GM21619 (cell line): ENCODE data around the gene VANGL2.
"Not testable (repeated sequence)": the region's sequence is repeated elsewhere in the genome, so short reads cannot be mapped to it uniquely, and the experiment has no call there.

Source experiments
- ATAC-seq: cut with Tn5 transposase; IDR thresholded peaks from one replicate; pipeline ENCODE4 v1.9.1; 2021; ENCODE audit not compliant: unreplicated experiment

VANGL2 gene

DNA sequence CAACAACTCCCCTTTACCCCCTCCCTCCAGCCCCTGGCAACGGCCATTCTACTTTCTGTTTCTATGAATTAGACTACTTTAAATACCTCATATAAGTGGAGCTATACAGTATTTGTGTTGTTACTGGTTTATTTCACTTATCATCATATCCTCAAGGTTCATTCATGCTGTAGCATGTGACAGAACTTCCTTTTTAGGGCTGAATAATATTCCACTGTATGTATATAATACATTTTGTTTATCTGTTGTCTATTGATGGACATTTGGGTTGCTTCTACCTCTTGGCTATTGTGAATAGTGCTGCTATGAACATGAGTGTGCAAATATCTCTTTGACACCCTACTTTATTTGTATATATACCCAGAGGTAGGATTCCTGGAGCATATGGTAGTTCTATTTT, 31.3 kb upstream of the VANGL2 start:
- ATAC-seq: no peak

DNA sequence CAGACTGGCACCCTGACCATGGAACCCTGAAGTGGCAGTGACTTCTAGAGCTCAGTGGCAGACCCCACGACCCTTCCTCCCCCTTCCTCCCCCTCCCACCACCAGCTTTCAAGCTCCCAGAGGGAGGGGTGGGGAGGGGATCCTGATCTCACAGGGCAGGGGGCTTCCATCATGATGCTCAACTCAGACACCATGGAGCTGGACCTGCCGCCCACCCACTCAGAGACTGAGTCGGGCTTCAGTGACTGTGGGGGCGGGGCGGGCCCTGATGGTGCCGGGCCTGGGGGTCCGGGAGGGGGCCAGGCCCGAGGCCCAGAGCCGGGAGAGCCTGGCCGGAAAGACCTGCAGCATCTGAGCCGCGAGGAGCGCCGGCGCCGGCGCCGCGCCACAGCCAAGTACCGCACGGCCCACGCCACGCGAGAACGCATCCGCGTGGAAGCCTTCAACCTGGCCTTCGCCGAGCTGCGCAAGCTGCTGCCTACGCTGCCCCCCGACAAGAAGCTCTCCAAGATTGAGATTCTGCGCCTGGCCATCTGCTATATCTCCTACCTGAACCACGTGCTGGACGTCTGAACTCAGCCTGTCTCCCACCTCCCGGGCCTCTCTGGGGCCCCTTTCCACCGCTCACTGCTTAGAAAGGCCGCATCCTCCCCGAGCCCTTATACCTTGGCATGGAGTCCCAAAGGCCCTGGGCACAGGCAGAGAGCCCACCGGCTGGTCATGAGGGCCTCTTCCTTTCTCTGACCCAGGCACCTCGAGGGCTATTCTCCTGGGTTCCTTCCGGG, 29.6 kb upstream of the VANGL2 start:
- no peak for ATAC-seq

DNA sequence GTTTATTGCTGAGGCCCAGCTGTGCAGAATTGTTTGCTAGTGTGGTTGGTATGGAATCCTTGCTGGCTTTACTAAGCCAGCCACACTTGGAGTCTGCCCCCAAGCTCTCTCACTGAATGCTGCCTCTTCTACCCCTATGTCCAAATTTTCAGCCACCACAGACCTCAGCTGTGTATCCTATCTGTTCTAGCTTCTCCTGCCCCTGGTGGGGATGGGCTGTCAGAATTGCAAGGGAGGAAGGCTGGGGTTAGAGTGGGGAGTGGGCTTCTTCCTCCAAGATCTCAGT, 29.1 kb upstream of the VANGL2 start:
- no peak for ATAC-seq

DNA sequence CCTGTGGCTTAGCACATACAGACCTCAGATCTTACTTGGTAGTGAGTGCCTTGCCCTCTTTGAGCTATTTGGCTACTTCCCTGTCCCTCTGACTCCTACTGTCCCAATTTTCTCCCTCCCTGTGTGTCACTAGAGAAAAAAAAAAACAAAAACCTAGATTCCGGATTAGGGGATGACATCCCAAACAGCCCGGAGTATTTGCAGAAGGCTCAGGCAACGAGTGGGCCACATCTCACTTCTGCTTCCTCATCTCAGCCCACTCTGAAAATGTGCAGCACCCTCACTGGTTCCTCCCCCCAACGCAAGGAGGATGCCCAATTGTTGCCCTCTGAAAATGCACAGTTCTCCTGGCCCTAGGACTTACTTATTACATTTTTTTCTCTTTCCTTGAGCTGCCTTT, 28.6 kb upstream of the VANGL2 start:
- no peak for ATAC-seq

DNA sequence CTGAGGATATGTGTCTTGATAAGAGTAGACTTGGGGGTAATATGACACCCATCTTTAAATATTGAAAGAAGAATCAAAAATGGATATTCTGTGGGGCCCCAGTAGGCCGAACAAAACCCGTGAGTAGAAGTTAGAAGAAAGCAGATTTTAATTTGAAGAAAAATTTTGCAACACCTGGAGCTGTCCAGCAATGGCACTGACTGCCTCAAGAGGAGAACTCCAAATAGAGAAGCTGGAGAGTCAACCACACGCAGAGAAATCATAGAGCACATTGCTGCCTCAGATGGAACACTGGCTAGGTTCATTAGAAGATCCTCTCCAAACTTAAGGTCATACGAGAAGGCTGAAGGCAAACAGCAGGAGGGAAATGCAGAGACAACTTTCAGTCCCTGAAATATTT, 26.7 kb upstream of the VANGL2 start:
- ATAC-seq: no peak

DNA sequence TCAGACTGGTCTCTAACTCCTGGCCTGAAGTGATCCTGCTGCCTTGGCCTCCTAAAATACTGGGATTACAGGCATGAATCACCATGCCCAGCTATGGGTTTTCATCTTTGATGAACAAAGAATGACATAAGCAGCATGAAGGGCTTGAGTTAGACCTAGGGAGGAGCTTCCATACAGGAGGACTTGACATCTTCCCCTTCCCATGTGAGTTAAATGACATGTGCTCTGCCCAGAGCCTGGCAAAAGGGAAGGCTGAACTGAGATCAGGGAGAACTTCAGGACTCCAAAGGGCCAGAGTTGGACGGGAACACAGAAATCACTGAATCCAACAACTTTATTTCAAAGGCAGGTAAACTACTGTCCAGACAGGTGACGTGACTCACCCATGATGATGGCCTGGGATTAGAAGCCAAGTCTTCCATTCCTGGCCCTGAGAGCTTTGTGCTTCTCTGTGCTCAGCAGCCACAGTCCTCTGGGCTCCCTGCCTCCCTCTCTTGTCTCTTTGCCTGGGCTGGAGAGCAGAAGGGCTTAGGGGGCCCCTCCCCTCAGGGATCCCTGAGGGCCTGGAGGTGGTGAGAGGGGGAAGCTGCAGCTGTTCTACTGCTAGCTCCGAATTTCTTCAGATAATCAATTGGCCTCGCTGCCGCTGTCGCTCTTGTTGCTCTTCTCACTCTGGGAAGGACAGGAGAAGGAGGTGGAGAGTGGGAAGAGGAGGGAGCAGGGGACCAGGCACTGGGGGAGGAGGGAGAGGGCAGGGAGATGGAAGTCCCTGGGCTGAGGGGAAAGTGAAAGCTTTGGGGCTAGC, 25.9 kb upstream of the VANGL2 start:
- no peak for ATAC-seq

DNA sequence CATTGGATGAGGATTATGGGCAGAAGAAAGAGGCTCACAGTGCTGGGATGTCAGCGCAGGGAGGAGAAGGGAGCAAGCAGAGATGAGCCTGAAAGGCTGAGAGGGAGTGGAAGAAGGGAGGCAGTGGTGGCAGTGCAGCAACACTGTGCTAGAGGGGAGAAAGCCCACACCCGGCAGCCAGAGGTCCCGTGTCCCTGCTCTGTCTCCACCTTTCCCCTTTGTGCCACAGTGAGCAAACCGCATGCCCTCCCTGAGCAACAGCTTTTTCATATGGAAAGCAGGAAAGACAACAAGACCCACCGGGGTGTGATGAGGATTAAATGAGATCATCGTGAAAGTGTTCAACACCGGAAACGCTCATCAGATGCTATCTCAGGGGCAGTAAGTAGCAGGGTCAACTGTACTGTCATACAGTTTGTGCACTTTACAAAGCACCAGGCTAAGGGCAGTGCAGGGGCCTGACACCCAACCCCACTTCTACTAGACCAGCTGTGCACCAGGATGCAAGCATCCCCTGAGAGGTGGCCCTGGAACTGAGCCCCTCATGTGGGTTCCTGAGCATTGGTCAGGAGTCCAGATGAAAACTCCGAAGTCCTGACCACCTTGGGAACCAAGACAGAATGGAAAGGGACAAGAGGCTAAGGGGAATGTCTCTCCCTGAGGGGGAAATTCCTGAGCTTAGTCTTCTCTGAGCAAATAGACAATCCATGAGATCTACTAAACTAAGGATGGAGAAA, 24.4 kb upstream of the VANGL2 start:
- no peak for ATAC-seq

DNA sequence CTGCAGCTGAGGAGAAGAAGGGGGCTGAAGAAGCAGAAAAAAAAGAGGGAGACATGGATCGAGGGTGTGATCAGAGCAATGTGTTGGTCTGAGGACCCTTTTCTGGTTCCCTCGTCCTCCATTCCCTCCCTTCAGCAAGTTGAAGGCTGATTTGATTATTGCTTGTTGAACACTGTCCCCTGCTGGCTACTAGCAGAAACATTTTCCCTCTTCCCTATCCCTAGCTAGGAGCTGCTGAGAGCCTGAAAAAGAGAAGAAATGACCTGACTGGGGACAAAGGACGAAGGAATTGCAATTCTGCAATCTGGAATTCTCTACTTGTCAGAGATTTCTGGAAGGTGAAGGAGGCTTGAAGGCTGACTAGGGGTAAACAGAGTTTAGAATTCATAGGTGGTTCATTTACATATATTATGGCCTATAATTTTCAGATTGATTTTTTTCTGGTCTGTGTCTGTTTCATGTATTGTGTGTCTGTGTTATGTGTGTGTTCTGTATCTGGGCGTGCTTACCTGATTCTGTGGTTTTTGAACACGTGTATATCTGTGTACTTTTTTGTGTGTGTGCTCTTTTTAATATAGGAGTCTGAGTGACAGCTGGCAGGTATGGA, 23.7 kb upstream of the VANGL2 start:
- ATAC-seq: no peak

DNA sequence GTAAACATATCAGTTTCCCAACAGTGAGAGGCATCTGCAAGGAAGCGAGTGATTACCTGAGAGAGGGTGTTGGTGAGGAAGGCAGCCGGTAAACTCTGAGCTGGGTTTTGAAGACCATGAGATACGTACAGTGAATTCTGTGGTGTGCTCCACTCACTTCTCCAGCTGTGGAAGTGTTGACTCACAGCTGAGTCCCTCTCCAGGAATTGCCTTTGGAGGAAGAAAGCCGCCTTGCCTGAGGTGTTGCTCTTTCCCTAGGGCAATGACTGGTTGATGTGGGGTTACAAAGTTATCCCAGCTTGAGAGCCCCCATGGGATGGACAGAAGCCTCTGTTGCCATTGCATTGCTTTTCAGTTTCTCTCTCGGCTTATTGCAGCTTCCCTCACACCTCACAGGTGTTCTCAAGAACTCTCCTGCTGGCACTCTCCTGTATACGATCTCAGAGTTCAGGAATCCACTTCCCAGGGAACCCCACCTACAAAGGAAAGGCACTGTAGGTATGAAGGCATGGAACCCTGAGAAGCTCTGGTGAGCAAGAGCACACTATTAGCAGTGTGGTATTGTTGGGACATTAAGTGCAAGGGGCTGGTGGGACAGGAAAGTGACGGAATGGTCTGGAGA, 22.7 kb upstream of the VANGL2 start:
- ATAC-seq: no peak

DNA sequence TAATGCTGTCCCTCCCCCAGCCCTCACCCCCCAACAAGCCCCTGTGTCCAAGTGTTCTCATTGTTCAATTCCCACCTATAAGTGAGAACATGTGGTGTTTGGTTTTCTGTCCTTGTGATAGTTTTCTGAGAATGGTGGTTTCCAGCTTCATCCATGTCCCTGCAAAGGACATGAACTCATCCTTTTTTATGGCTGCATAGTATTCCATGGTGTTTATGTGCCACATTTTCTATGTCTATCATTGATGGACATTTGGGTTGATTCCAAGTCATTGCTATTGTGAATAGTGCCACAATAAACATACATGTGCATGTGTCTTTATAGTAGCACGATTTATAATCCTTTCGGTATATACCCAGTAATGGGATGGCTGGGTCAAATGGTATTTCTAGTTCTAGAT, 15.6 kb upstream of the VANGL2 start:
- not testable (repeated sequence) for ATAC-seq

DNA sequence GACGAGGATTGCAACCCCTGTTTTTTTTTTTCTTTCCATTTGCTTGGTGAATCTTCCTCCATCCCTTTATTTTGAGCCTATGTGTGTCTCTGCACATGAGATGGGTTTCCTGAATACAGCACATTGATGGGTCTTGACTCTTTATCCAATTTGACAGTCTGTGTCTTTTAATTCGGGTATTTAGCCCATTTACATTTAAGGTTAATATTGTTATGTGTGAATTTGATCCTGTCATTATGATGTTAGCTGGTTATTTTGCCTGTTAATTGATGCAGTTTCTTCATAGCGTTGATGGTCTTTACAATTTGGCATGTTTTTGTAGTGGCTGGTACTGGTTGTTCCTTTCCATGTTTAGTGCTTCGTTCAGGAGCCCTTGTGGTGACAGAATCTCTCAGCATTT, 12.0 kb upstream of the VANGL2 start:
- not testable (repeated sequence) for ATAC-seq

DNA sequence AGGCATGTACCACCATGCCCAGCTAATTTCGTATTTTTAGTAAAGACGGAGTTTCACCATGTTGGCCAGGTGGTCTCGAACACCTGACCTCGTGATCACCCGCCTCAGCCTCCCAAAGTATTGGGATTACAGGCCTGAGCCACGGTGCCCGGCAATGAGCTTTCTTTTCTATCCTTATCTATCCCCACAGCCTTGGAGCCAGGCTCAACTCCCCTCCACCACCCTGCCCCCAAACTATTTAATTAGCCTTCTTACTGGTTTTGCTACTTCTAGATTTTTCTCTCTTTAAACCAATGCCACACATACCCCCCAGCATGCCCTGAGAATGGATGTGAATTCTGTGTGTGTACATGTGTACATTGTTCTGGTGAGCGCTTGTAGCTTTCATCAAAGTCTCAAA, 5.7 kb upstream of the VANGL2 start:
- no peak for ATAC-seq

DNA sequence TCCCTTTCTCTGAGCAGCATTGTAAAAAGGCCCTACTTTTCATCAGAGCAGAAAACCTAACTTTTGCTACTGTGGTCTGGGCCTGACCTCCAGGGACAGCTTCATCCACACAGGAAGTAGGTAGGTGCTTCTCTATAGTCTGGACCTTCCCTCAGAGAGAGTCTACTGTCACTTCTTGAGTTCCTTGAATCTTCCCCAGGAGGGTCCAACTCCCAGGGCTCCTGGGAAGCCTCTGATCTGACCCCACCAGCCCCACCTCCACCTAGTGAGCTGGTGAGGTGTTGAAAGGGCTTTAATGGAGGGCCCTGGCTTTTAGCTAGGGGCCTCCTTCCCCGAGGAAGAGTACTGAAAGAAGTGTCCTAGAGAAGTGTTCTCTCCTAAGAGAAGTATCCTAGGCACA, 2.7 kb upstream of the VANGL2 start:
- no peak for ATAC-seq

DNA sequence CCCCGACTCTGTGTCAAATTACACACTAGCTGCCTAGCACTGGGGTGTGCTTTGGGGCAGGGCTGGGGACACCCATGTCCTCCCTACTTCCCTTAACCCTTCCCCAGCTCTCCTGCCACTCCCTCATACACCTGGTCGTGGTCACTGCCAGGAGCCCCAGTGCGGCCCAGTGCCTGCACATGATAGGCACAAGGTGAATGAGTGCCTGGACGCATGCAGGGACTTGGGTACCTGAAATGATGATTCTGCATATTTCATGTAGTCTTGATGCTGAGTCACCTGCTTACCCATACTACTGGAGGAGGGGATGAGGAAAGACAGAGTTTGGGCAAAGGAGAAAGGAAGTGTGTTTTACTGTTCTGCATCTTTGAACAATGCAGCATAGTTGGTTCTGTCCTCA, 1.5 kb upstream of the VANGL2 start:
- no peak for ATAC-seq

DNA sequence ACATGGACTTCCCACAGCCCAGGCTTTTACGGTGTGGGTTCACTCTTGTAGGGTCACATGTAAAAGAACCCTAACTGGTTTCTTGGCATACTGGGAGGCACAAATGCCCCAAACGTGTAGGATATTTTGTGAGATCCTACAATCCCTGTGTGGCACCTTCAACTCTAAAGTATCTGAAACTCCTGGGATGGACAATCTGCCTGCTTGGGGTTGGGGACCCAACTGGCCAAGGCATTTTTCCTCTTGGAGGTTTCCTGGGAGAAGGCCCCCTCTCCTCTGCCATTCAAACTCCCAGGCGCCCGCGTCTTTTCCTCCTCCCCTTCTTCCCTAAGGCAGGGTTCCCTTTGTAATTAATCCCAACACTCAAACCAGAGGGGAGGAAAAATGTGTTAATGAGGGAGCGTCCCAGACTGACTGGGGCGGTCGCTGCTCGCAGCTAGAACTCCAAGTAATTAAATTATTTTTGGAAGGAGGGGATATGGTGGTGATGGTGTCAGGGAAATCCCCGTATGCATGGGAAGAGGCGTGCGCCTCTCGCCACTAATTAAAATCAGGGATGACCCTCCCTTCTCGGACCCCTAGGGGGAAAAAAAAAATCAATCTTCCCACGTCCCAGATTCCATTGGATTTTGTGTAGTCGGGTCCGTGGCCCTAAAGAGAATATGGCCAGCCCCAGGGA, 681 bp upstream of the VANGL2 start:
- ATAC-seq: no peak

DNA sequence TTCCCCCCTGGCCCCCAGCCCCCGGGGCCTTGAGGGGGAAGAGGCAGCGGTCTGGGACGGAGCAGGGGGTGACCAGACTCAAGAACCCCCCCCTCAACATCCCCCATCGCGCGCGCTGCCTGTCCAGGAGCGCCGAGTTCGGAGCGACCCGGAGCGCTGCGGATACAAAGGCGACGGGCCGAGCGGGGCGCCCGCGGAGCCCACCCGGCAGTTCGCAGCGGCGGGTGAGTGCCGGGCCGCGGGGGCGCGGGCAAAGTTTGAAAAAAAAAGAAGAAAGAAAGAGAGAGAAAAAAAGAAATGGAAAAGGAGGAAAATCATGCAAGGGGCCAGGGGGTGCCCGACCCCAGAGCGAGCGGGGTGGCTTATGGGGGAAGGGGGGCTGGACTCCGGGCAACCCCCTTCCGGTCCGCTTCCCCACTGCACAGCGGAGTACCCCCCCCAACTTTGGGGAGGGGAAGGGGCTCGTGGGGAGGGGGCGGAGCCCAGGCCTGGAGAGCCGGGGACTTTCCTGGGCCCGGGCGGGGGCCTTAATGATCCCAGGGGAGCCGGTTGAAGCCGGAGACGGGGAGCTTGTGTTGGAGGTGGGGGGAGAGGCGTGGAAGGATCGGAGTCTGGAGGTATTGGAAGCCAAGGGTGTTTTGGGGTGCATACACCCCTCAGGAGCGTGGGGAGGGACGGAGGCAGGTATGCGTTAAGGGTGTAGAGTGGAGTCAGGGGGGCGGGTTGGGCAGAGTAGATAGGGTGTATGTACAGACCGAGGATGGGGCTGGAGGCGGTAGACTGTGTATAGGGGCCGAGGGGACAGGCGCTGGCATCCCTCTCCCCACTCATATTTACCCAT, 502 bp downstream of the VANGL2 start:
- ATAC-seq: no peak

DNA sequence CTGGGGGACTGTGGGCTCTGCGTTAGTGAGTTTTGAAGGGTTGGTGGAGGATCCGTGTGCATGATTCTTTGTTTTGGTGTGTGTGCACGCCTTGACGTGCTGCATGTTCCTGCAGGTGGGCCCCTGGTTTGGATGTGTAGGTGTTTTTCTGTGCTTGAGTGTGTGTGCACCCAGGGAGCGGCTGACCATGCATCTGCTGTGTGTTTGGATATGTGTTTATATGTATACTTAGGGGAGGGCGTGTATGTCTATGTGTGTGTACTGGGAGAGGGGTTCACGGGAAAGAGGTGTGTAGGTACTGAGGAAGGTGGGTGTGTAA, 1.1 kb downstream of the VANGL2 start:
- no peak for ATAC-seq

DNA sequence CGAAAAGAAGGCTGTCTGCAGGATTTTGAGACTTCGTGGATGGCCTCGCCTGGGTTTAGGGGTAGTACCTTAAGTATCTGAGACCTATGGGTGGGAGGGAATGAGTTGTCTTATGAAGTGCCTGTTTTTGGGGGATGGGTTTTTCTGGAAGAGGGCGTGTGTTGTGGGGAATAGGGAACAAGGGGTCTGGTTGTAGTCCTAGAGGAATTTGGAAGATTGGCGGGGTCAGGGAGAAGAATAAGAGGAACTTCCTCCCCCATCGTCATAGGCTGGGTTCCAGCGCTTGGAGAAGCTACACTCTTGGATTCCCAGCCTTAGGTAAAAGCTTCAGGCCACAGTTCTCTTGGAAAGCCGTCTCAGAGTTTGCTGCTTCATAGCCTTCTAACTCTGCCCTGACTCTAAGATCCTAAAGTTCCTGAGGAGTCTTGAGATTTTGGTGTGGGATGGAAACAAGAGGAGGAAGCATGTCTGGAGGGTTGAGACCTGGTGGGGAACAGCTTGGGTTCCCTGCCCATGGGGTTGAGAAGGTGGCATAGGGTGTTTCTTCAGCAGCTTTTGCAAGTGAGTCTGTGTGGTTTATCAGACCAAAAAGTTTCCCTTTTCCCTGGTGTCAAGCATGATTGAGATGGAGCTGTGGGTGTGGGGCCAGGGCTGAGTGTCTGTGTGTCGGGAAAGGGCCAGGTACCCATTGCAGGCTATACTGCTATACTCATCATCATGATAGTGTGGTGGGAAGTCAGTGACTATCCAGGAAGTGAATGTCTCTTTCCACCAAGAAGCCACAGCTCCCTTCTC, 1.8 kb downstream of the VANGL2 start:
- no peak for ATAC-seq

DNA sequence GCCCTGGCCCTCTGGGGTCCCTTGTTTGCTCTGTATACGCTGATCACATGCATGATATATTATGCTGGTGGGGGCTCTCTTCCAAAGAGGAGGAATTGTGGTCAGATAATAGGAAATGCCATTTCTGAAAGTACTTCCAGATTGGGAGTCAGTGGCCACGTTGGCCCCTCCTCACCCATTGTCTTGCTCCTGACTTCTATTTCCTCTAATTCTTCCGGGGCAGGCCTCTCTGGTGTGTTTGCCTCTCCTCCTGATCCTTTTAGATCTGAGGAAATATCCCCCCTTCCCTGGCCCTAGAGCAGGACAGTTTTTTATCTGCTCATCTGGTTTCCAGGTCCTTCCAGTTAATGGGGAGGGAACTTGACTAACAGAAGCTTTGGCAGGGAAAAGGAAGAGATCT, 2.9 kb downstream of the VANGL2 start:
- no peak for ATAC-seq
